Mammary epithelial cell (primary cell): ENCODE measurements around the gene TMEM161A.

Experiments used
- EZH2 ChIP-seq: IDR thresholded peaks from 2 replicates; pipeline ENCODE4 v1.6.1; 2012; ENCODE audit warnings: low read length, inconsistent platforms, borderline replicate concordance
- TF ChIP-seq, protein P1 (sequence below), 2 donors: IDR thresholded peaks in 1 of 2; conservative IDR thresholded peaks in 1 of 2; 2 replicates each; pipeline ENCODE4 v1.5.1; 2011 to 2012; ENCODE audit warnings: inconsistent platforms in 2 of 2, low read length in 2 of 2, mild to moderate bottlenecking in 2 of 2, control low read depth in 1 of 2, low read depth in 1 of 2; ENCODE audit not compliant: insufficient read depth in 1 of 2; ENCODE audit errors: extremely low read depth in 1 of 2

DNA sequence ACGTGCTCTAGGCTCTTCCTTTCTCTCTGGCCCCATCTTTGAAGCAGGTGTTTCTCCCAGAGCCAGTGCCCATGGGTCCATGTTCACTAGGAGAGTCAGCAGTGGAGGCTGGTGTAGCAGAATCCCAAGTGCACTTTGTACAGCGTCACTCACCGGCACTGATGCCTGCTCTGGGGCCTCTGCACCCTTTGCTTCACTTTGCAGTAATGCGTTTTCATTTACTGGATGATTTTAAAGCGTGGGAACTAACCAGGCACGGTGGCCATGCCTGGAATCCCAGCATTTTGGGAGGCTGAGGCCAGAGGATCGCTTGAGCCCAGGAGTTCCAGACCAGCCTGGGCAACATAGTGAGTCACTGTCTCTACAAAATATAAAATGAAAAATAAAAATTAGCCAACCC is 43.8 kb downstream of the TMEM161A start:
- TF ChIP-seq, protein P1, sequence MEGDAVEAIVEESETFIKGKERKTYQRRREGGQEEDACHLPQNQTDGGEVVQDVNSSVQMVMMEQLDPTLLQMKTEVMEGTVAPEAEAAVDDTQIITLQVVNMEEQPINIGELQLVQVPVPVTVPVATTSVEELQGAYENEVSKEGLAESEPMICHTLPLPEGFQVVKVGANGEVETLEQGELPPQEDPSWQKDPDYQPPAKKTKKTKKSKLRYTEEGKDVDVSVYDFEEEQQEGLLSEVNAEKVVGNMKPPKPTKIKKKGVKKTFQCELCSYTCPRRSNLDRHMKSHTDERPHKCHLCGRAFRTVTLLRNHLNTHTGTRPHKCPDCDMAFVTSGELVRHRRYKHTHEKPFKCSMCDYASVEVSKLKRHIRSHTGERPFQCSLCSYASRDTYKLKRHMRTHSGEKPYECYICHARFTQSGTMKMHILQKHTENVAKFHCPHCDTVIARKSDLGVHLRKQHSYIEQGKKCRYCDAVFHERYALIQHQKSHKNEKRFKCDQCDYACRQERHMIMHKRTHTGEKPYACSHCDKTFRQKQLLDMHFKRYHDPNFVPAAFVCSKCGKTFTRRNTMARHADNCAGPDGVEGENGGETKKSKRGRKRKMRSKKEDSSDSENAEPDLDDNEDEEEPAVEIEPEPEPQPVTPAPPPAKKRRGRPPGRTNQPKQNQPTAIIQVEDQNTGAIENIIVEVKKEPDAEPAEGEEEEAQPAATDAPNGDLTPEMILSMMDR (conservative IDR thresholded peaks at IDR 0.05 in 1 of 2, IDR thresholded peaks at IDR 0.05 in 1 of 2; ENCODE audit: extremely low read depth in 1 of 2, insufficient read depth in 1 of 2, low read depth in 1 of 2, low read length in 2 of 2) = no peak
- no peak for TF ChIP-seq EZH2
